HFF-Myc (cell line): ENCODE data around the gene ADSL.

Source experiments
- DNase-seq: peaks from one replicate; pipeline ENCODE4 v3.0.0-alpha.2; 2011; ENCODE audit warnings: low read depth; ENCODE audit errors: extremely low read depth
- H3K4me3 ChIP-seq: replicated peaks from 2 replicates; pipeline ENCODE4 v1.5.1; 2011; ENCODE audit warnings: low read depth, mild to moderate bottlenecking, control low read depth, low read length
- TF ChIP-seq, protein P1 (sequence below): IDR thresholded peaks from 2 replicates; pipeline ENCODE4 v1.5.1; 2012; ENCODE audit warnings: mild to moderate bottlenecking, low read depth, low read length, control low read depth; ENCODE audit errors: missing control alignments

The ADSL gene

GRCh38 chr22:40405178-40406062 is 59.1 kb downstream of the ADSL start:
- TF ChIP-seq, protein P1, sequence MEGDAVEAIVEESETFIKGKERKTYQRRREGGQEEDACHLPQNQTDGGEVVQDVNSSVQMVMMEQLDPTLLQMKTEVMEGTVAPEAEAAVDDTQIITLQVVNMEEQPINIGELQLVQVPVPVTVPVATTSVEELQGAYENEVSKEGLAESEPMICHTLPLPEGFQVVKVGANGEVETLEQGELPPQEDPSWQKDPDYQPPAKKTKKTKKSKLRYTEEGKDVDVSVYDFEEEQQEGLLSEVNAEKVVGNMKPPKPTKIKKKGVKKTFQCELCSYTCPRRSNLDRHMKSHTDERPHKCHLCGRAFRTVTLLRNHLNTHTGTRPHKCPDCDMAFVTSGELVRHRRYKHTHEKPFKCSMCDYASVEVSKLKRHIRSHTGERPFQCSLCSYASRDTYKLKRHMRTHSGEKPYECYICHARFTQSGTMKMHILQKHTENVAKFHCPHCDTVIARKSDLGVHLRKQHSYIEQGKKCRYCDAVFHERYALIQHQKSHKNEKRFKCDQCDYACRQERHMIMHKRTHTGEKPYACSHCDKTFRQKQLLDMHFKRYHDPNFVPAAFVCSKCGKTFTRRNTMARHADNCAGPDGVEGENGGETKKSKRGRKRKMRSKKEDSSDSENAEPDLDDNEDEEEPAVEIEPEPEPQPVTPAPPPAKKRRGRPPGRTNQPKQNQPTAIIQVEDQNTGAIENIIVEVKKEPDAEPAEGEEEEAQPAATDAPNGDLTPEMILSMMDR: no peak
- no peak for DNase-seq

DNA sequence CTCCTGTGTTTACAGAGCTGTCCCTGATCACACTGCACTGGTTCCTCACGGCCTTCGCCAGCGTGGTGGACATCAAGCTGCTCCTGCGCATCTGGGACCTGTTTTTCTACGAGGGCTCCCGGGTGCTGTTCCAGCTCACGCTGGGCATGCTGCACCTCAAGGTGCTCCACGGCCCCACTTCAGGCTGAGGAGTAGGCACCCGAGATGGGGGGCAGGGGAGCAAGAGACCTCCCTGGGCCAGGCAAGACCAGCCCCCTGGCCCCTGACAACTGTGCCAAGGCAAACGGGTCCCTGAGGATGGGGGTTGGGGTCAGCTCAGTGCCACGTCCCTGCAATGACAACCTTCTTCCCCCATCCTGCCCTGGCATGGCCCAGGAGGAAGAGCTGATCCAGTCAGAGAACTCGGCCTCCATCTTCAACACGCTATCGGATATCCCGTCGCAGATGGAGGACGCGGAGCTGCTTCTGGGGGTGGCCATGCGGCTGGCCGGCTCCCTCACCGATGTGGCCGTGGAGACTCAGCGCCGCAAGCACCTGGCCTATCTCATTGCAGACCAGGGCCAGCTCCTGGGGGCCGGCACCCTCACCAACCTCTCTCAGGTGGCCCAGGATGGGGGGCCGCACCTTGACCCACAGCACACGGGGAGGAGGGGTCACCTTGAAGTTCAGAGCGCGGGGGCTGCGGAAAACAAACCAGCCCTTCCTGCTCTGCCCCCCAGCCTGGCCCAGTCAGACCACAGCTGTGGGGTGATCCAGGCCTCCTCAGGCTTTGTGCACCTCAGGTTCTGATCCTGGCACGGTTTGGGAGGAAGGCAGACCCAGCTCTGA is 60.0 kb downstream of the ADSL start:
- no peak overlapping the region for H3K4me3 ChIP-seq
- TF ChIP-seq, protein P1: no peak
- no peak for DNase-seq

More at GRCh38 chr22:40405178-40406062, 59.1 kb downstream of the ADSL start:
- no peak overlapping the region for H3K4me3 ChIP-seq

DNA sequence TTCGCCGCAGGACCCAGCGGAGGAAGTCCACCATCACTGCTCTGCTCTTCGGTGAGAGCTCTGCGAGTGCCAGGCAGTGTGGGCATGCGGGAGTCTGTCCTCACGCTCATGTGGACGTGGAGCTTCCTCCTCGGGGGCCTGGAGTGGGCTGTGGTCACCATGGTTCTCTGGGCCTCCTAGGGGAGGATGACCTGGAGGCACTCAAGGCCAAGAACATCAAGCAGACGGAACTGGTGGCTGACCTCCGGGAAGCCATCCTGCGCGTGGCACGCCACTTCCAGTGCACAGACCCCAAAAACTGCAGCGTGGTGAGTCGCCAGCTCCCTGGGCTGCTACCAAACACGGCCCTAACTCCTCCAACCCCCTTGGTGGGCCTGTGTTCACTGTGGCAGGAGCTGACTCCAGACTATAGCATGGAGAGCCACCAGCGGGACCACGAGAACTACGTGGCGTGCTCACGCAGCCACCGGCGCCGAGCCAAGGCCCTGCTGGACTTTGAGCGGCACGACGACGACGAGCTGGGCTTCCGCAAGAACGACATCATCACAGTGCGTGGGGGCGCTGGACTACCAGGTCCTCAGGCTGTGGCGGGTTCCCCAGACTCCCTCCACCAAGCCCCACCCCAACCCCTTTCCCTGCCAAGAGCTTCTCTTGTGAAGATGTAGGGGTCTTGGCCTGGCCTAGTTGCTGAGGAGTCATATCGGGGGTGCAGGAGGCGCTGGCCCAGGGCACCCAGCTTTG is 60.9 kb downstream of the ADSL start:
- no peak overlapping the region for H3K4me3 ChIP-seq
- TF ChIP-seq, protein P1: no peak

DNA sequence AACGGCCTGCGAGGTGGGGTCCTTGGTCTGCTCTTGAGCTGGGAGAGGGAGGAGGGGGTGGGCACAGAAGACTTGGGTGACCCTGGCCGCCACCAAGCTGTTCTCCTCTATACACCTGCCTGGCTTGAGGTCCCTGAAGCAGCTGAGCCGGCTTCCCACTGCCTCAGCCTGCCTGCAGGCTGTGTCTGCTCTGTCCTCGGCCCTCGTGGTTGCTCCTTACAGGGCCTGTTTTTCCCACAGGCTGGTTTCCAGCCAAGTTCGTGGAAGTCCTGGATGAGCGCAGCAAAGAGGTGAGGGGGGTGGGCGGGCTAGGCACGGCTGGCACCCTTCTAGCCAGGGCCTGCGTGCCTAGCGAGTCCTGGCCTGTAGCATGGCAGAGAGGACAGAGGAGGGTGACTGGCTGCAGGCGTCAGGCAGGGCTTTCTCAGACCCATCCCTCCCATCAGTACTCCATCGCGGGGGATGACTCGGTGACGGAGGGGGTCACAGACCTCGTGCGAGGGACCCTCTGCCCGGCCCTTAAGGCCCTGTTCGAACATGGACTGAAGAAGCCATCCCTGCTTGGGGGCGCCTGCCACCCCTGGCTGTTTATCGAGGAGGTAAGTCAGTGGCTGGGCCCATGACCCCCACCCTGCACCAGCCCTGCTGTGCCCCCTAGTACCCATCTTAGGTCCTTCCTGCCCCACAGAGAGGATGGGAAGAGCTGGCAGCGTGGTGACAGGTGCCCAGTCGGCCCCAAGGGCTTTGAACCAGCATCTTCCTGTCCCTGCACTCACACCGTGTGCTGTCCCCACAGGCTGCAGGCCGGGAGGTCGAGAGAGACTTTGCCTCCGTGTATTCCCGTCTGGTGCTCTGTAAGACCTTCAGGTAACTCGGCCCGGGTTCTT is 61.8 kb downstream of the ADSL start:
- TF ChIP-seq, protein P1: no peak
- H3K4me3 ChIP-seq: no peak overlapping the region
- no peak for DNase-seq

More for the DNA sequence above, 60.9 kb downstream of the ADSL start:
- DNase-seq: no peak

GRCh38 chr22:40408718-40409612 is 62.7 kb downstream of the ADSL start:
- no peak for DNase-seq
- no peak overlapping the region for H3K4me3 ChIP-seq
- TF ChIP-seq, protein P1: no peak
